Neural crest cell (in vitro differentiated cells): ENCODE data around the gene STMN1. TPM values are rescaled to one million over a fixed set of nuclear protein-coding genes. Genes with fewer than 3 reads are reported as not detected.

Experiments used
- DNase-seq: peaks from one replicate; pipeline ENCODE4 v3.0.0; 2021; ENCODE audit warnings: low read depth, mixed read lengths, low spot score
- H3K27ac Mint-ChIP-seq: one replicate; pipeline ENCODE4 v1.8.0; 2021; ENCODE audit warnings: mild to moderate bottlenecking, mixed read lengths; ENCODE audit not compliant: unreplicated experiment
- H3K27me3 Mint-ChIP-seq: 2 replicates; pipeline ENCODE4 v1.8.0; 2021; ENCODE audit warnings: low read depth, mild to moderate bottlenecking, mixed read lengths
- H3K36me3 Mint-ChIP-seq: 2 replicates; pipeline ENCODE4 v1.8.0; 2021; ENCODE audit warnings: low read depth, mild to moderate bottlenecking, mixed read lengths
- H3K4me1 Mint-ChIP-seq: 2 replicates; pipeline ENCODE4 v1.8.0; 2021; ENCODE audit warnings: mixed read lengths
- H3K4me3 Mint-ChIP-seq: one replicate; pipeline ENCODE4 v1.8.0; 2021; ENCODE audit warnings: mild to moderate bottlenecking, mixed read lengths
- H3K9me3 Mint-ChIP-seq: 2 replicates; pipeline ENCODE4 v1.8.0; 2021; ENCODE audit warnings: mixed read lengths
- long read RNA-seq: library from polyadenylated mRNA; unstranded; transcript quantifications from one replicate; pipeline ENCODE4 v2.0.0, GENCODE V29; 2020
- total RNA-seq: library from RNA; stranded (reverse); gene quantifications from 2 replicates; pipeline ENCODE4 v1.2.1, GENCODE V29; 2021
- TF ChIP-seq, protein P1 (sequence below): fragments of 200-600 bp; sonication (generic); conservative IDR thresholded peaks from 2 replicates; pipeline ENCODE4 v1.5.0; 2021; ENCODE audit warnings: antibody characterized with exemption, mild to moderate bottlenecking

STMN1 gene
- 934 and 986 TPM in 2 replicates for total RNA-seq
- long read RNA-seq, transcript STMN1-203 (5 exons, 1,712 nt) = minor isoform, 17 of 750 reads
- long read RNA-seq, transcript STMN1-207 (4 exons, 2,947 nt) = minor isoform, 9 of 750 reads
- long read RNA-seq, transcript STMN1-206 (5 exons, 1,504 nt) = major isoform, 575 of 750 reads
- long read RNA-seq, partial matches to known transcripts = 124 of 750 reads
- long read RNA-seq, other reads (novel, unspliced or antisense) = 23 of 750 reads

DNA sequence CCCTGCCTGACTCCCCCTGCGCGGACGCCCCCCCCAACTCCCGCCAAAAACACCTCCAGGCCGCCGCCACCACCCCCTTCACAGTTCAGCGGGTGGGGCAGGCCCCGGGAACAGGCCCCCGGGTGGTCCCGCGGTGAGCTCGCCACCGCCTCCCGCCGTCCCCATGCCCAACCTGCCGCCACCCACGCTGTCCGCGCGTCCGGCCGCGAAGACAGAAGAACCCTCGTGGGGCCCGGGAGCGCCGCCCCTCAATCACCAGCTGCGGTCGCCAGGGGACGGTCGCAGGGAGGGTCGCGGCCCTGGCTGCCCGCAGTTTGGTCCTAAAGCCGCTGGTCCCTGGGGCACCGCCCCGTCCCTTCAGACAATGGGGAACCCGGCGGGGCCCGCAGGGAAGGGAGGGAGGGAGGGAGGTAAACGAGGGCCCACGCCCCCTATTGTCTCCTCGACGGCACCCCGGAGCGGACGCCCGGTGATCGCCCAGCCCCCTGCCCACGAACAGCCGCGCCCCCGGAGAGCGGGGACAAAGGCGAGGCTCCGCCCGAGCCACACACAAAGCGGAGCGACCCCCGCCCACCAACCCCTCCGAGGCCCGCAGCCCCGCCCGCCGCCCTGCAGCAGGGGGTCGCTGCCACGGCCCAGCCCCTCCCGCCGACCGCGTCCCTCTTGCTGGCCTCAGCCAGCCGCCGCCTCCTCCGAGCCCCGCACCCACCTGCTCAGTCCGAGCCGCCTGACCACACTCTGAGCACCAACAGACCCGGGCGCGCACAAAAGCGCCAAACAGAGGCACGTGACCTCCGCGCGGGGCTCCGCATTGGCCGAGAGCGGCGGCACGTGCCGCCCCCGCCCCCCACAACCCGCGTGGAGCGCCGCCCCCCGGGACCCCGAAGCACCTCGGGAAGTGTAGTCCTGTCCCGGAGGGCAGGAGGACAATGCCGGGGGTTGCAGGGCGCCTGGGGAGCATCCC lies at the start of gene STMN1:
STMN1 (minus strand) TSS at position 740 of the 964 bp plus-strand sequence. CDS start 1,743 bp downstream, outside the sequence.
- H3K4me3 Mint-ChIP-seq = peak within 1 kb of the TSS; percentile 99
- H3K27me3 Mint-ChIP-seq = peaks cover 5% of the 10 kb centered on the region
- TF ChIP-seq, protein P1, sequence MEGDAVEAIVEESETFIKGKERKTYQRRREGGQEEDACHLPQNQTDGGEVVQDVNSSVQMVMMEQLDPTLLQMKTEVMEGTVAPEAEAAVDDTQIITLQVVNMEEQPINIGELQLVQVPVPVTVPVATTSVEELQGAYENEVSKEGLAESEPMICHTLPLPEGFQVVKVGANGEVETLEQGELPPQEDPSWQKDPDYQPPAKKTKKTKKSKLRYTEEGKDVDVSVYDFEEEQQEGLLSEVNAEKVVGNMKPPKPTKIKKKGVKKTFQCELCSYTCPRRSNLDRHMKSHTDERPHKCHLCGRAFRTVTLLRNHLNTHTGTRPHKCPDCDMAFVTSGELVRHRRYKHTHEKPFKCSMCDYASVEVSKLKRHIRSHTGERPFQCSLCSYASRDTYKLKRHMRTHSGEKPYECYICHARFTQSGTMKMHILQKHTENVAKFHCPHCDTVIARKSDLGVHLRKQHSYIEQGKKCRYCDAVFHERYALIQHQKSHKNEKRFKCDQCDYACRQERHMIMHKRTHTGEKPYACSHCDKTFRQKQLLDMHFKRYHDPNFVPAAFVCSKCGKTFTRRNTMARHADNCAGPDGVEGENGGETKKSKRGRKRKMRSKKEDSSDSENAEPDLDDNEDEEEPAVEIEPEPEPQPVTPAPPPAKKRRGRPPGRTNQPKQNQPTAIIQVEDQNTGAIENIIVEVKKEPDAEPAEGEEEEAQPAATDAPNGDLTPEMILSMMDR = peak; percentile 15
- peaks cover 21% of the 10 kb centered on the region for H3K36me3 Mint-ChIP-seq
- peaks cover 5% of the 10 kb centered on the region for H3K9me3 Mint-ChIP-seq
- peak; percentile 94 for DNase-seq
- H3K27ac Mint-ChIP-seq = peak within 1 kb of the TSS; percentile 98
- H3K4me1 Mint-ChIP-seq = peaks cover 61% of the 10 kb centered on the region

DNA sequence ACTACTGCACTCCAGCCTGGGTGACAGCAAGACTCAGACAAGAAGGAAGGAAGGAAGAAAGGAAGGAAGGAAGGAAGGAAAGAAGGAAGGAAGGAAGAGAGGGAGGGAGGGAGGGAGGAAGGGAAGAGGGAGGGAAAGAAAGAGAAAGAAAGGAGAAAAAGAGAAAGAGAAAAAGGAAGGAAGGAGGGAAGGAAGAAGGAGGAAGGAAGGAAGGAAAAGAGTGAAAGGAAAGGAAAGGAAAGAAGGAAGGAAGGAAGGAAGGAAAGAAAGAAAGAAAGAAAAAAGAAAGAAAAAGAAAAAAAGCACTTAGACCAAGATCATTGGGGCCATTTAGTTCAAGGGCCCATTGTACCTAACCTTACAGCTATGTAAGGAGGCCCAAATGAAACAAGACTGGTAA lies 49.3 kb upstream of the STMN1 start:
- DNase-seq = no peak
- Mint-ChIP-seq H3K27me3 (no peaks in the 10 kb centered on the region), H3K4me1 (peaks cover 3% of the 10 kb centered on the region), H3K36me3 (peaks cover 32% of the 10 kb centered on the region), H3K27ac (no peak overlapping the region), H3K9me3 (peaks cover 6% of the 10 kb centered on the region), H3K4me3 (no peak overlapping the region)
- TF ChIP-seq, protein P1 = no peak

DNA sequence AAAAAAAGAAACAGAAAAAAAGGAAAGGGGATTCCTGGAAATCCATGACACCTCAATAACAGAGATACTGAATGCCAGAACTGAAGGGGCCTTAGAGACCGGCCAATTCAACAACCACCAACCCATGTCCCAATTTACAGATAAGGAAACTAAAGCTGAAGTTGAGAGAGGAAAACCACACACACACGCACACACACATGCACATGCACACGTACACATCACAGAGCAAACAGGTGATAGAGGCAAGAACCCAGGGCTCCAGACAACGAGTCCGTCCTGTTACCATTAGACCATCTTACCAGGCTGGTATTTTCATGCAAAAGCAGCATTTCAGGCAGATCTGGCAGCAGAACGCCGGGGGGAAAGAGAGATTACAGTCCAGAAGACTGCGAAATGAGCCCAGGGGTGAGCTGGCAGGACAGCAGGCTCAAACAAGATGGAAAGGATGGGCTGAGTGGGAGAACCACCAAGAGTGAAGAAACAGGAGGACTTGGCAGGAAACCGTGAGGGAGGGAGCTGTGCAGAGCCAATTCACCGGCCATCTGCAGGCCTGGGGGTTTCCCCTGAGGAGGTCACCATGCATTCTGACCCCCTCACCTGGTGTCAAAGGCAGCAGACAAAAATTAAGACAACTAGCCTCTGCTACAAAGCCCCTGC lies 48.2 kb upstream of the STMN1 start:
- Mint-ChIP-seq H3K4me3 (no peak overlapping the region), H3K4me1 (peaks cover 3% of the 10 kb centered on the region), H3K36me3 (peaks cover 23% of the 10 kb centered on the region), H3K27ac (no peak overlapping the region), H3K27me3 (no peaks in the 10 kb centered on the region), H3K9me3 (peaks cover 8% of the 10 kb centered on the region)
- no peak for DNase-seq
- TF ChIP-seq, protein P1 = no peak

DNA sequence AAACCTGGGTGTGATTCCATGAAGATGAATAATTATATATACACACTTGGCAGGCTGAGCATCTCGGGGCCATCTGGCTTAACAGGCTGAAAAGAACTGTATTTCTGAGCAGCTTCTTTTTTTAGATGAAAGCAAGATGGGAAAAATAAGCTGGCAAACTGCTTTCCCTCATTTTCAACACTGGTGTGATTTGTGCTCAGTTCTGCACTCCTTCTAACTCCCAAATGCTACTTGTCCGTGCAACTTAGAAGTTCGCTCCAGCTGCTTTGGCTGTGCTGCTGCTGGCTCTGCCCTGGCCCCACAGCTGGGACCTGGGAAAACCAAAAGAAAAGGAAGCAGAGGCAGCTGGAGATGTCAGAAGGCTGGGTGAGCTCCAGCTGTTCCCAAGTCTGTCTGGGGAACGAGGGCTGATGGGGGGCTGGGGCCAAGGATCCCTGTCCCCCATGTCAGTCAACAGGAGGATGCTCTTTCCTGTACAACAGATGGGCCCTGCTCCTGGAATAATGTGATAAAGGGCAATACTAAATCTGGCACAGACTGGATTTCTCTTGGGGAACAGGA lies 46.7 kb upstream of the STMN1 start:
- Mint-ChIP-seq H3K36me3 (peaks cover 10% of the 10 kb centered on the region), H3K4me1 (peaks cover 3% of the 10 kb centered on the region), H3K4me3 (no peak overlapping the region), H3K27ac (no peak overlapping the region), H3K27me3 (no peaks in the 10 kb centered on the region), H3K9me3 (peaks cover 2% of the 10 kb centered on the region)
- DNase-seq = no peak
- TF ChIP-seq, protein P1 = no peak

DNA sequence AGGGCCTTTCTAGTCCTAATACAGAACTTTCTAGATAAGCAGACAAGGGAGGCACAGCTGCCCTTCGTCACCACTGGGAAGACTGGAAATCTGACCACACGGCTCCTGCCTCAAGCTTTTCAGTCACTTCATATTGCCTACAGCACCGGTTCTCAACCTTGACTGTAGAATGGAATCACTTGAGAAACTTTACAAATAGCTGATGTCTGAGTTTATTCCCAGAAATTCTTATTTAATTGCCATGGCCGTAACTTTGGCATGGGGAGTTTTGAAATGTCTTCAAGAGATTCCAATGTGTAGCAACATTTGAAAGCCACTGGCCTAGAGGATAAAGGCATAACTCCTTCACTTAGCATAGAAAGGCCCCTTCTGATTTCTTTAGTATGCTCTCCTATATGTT lies 42.4 kb upstream of the STMN1 start:
- peaks cover 2% of the 10 kb centered on the region for H3K36me3 Mint-ChIP-seq
- peaks cover 2% of the 10 kb centered on the region for H3K9me3 Mint-ChIP-seq
- peaks cover 9% of the 10 kb centered on the region for H3K4me1 Mint-ChIP-seq
- H3K27ac Mint-ChIP-seq = no peak overlapping the region
- no peak for DNase-seq
- H3K27me3 Mint-ChIP-seq = no peaks in the 10 kb centered on the region
- H3K4me3 Mint-ChIP-seq = no peak overlapping the region
- TF ChIP-seq, protein P1 = no peak
